GM06990 (cell line): ENCODE data around the gene ABLIM3.

Source experiments
- DNase-seq: peaks from one replicate; pipeline ENCODE4 v3.0.0-alpha.2; 2011; ENCODE audit not compliant: insufficient read length; ENCODE audit errors: extremely low read depth
- H3K27me3 ChIP-seq: replicated peaks from 2 replicates; pipeline ENCODE4 v1.6.0; 2011; ENCODE audit warnings: low read length; ENCODE audit not compliant: control insufficient read depth, insufficient read depth
- H3K36me3 ChIP-seq: 2 replicates; pipeline ENCODE4 v1.5.1; 2011; ENCODE audit warnings: low read length; ENCODE audit not compliant: control insufficient read depth, insufficient read depth
- H3K4me3 ChIP-seq: replicated peaks from 2 replicates; pipeline ENCODE4 v1.5.1; 2011; ENCODE audit warnings: low read depth, mild to moderate bottlenecking, control low read depth, low read length
- CTCF ChIP-seq: IDR thresholded peaks from 2 replicates; pipeline ENCODE4 v1.5.1; 2011; ENCODE audit warnings: low read length, control low read depth, mild to moderate bottlenecking, inconsistent platforms; ENCODE audit not compliant: insufficient read depth, poor library complexity, severe bottlenecking

The ABLIM3 gene

GRCh38 chr5:149216496-149216895 is 75.2 kb downstream of the ABLIM3 start:
- no peaks in the 10 kb centered on the region for H3K36me3 ChIP-seq
- no peak overlapping the region for H3K4me3 ChIP-seq
- DNase-seq: no peak
- TF ChIP-seq CTCF: no peak
- H3K27me3 ChIP-seq: no peaks in the 10 kb centered on the region; the same call in 1 of the 2 replicates

GRCh38 chr5:149217096-149217802 is 76.0 kb downstream of the ABLIM3 start:
- no peaks in the 10 kb centered on the region; the same call in 1 of the 2 replicates for H3K27me3 ChIP-seq
- H3K36me3 ChIP-seq: no peaks in the 10 kb centered on the region
- DNase-seq: no peak
- H3K4me3 ChIP-seq: no peak overlapping the region
- TF ChIP-seq CTCF: no peak

- H3K27me3 ChIP-seq: no peaks in the 10 kb centered on the region; the same call in 1 of the 2 replicates
- no peak overlapping the region for H3K4me3 ChIP-seq
- no peak for DNase-seq
- H3K36me3 ChIP-seq: no peaks in the 10 kb centered on the region
- TF ChIP-seq CTCF: no peak
Measured at GRCh38 chr5:149217803-149218155, 76.5 kb downstream of the ABLIM3 start.

GRCh38 chr5:149219584-149219983 is 78.3 kb downstream of the ABLIM3 start:
- no peaks in the 10 kb centered on the region; the same call in 1 of the 2 replicates for H3K27me3 ChIP-seq
- no peak for TF ChIP-seq CTCF

DNA sequence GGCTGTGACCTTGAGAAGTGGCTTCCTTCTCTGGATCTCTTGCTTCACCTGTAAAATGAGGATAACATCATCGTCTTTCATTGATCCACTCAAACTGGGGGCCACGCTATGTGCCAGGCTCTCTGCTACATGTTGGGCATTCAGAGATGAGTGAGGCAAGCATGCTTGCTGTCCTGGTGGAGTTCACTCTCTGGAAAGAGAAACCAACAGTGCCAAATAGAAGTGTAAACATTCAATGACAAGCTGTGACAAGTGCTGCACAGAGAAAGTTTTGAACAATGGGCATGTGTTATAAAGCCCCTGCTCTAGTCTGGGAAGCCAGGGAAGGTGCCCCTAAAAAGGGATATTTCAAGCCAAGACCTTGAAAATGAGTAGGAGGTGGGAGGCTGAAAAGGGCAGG is 79.5 kb downstream of the ABLIM3 start:
- no peaks in the 10 kb centered on the region; the same call in 1 of the 2 replicates for H3K27me3 ChIP-seq
- no peak overlapping the region for H3K4me3 ChIP-seq
- no peak for DNase-seq
- no peak for TF ChIP-seq CTCF
- no peaks in the 10 kb centered on the region for H3K36me3 ChIP-seq

More at GRCh38 chr5:149219584-149219983, 78.3 kb downstream of the ABLIM3 start:
- Histone ChIP-seq H3K4me3 (no peak overlapping the region), H3K36me3 (no peaks in the 10 kb centered on the region)
- DNase-seq: no peak
